IMR-90 (cell line): ENCODE data around the gene LRP1B.

Experiments
- MAZ ChIP-seq: IDR thresholded peaks from 2 replicates; pipeline ENCODE4 v1.6.1; 2012; ENCODE audit warnings: low read depth, mild to moderate bottlenecking, low read length, improper control_type of control experiment, moderate library complexity, borderline replicate concordance
- POLR2A ChIP-seq: IDR thresholded peaks from 2 replicates; pipeline ENCODE4 v1.6.1; 2012; ENCODE audit warnings: mild to moderate bottlenecking, low read depth, low read length
- RAD21 ChIP-seq: IDR thresholded peaks from 2 replicates; pipeline ENCODE4 v1.6.1; 2012; ENCODE audit warnings: low read length, improper control_type of control experiment
- SMC3 ChIP-seq: fragments of 150-350 bp; IDR thresholded peaks from 2 replicates; pipeline ENCODE4 v1.6.1; 2016; ENCODE audit warnings: low read depth, mild to moderate bottlenecking, antibody characterized with exemption, low read length, moderate library complexity
- TF ChIP-seq, protein P1 (sequence below): conservative IDR thresholded peaks from 2 replicates; pipeline ENCODE4 v1.5.1; 2012; ENCODE audit warnings: mild to moderate bottlenecking, low read depth, low read length, improper control_type of control experiment

GRCh38 chr2:141075753-141076152, 1055.1 kb downstream of the LRP1B start:
- TF ChIP-seq, protein P1, sequence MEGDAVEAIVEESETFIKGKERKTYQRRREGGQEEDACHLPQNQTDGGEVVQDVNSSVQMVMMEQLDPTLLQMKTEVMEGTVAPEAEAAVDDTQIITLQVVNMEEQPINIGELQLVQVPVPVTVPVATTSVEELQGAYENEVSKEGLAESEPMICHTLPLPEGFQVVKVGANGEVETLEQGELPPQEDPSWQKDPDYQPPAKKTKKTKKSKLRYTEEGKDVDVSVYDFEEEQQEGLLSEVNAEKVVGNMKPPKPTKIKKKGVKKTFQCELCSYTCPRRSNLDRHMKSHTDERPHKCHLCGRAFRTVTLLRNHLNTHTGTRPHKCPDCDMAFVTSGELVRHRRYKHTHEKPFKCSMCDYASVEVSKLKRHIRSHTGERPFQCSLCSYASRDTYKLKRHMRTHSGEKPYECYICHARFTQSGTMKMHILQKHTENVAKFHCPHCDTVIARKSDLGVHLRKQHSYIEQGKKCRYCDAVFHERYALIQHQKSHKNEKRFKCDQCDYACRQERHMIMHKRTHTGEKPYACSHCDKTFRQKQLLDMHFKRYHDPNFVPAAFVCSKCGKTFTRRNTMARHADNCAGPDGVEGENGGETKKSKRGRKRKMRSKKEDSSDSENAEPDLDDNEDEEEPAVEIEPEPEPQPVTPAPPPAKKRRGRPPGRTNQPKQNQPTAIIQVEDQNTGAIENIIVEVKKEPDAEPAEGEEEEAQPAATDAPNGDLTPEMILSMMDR, result no peak
- TF ChIP-seq POLR2A, result no peak
- no peak for TF ChIP-seq SMC3
- TF ChIP-seq MAZ, result no peak
- TF ChIP-seq RAD21, result no peak
